HPDE6-E6E7 (cell line): ENCODE measurements around the gene KCNN3.
A peak's percentile ranks its signal among the peaks of the same experiment; 100 is the strongest.
"Not testable (repeated sequence)": the region's sequence is repeated elsewhere in the genome, so short reads cannot be mapped to it uniquely, and the experiment has no call there.

Experiments used
- DNase-seq: peaks from one replicate; pipeline ENCODE4 v3.0.0; 2011; ENCODE audit warnings: missing footprints; ENCODE audit errors: extremely low spot score

KCNN3 gene

DNA sequence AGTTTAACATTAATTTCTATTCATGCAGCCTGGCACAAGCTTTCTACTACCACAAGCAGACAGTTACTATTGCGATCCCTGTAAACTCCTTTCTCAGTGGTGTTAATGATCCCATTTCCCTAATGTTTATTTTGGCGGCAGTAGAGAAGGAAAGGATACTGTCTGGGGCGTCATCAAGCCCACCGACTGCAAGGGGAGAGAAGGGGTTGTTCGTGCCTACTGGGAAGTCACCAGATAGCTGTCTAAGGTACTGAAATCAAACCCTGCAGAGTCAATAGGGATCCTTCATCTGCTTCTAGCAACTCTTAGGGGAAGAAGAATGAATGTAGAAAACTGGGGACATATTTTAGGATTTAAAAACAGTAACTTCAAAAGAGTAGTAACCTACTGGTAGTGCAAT lies 166.9 kb downstream of the KCNN3 start:
- no peak for DNase-seq

DNA sequence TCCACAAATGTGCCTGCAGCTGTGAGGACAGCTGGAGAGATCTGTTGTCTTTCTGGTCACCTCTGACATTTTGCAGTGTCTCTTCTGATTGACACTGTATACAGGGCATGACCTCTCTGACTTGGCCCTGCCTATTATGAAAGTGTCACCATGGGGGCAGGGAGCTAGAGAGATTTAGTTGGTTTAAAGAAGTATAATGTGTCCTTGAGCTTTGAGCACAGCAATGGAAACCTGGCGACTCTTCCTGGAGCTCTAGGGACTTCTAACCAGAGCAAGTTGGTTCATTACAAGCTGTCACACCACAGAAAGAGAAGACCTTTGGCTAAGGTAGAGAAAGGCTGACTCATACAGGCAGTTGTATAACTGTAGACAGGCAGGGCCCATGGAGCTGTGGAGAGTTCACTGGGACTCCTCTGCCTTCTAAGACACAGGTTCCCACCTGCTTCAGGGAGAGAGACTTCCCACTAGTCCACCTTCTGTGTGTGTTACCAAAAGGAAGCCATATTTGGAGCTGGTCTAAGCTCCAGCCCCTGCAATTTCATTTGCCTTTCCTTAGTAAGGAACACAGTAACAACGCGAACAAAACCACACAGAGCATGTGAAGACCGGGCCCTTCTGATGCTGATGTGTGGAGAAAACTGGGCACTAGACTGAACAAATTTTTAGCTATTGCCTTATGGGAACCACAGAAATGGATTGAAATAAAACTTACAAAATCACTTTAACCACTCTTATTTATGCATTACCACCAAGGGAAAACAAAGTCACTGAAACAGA lies 171.6 kb downstream of the KCNN3 start:
- DNase-seq = no peak

DNA sequence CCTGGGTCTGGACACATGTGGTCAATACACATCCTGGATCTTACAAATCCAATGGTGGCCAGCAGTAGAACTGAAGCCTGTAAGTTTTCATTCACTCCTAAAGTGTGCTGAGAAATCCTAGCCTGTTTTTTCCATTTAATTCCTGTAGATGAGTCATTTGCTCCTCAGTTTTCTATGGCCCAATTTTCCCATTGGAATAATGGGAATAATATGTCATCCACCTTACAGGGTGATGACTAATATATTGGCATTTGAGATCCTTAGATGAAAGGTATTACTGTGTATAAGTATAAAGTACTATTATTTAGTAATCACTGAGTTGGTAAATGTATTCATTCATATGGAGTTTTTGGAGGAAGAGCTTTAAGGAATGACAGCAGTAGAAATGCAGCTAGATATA lies 172.4 kb downstream of the KCNN3 start:
- DNase-seq = no peak

DNA sequence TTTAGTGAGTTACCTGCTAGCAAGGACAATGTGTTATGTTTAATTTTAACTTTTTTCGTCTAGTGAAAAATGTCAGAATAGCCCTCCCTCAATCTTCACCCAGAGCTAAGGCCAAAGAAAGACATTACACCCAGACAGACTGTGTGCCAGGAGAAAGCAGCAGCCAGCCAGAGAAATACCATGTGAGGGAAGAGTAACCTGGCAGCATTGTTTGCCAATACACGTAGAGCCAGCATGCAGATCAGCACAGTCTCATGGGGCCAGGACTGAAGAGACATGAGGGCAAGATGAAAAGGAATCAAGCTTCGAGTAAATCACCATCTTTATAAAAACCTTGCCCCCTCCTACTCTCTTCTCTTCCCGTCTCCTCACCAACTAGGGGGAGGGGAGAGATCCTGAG lies 173.6 kb downstream of the KCNN3 start:
- DNase-seq = no peak

DNA sequence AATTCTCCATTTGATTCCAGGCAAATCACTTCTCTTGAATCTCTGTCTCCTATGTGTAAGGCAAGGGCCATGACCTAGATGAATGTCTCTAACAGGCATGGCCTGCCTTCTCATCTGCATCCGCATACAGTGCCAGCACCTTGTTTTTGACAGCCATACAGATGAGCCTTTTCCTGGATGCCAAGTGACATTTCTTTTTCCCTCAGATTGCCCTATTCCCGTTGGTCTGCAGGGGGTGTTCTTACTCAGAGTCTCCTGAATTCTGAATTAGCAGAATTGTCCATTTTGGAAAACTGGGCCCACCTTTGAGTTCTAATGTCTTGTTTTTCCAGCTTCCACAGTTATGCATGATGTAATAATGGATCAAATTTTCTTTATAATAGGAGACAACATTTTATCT lies 174.1 kb downstream of the KCNN3 start:
- no peak for DNase-seq

DNA sequence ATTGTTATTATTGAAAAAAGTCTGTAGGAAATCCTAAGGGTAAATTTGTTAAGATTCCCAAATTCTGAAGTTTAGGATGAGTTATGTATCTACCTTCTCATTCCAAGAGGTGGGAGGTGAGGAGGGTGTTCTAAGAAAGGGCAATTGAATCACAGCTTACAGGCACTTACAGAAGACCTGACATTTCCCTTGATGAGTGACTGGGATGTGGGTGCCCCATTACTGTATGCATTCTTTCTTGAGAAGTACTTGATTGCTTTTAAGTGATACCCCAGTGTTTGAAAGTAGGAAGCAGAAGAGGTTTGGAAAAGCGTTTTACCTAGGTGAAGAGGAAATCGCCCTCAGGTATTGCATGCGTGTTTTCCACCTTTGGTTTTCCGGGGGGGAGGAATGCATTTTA lies 175.1 kb downstream of the KCNN3 start:
- DNase-seq = no peak

DNA sequence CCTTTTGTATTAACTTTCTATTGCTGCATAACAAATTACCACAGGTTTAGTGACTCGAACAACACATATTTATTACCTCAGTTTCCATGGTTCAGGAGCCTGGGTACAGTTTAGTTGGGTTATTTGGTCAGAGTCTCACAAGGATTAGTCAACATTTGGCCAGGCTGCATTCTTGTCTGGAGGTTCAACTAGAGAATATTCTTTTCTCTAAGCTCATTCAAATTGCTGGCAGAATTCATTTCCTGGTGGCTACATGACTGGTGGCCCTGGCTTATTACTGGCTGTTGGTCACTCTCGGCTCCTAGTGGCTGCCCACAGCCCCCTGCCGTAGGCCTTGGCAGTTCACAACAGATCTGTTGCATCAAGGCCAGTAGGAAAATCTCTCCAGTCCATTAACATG lies 181.0 kb downstream of the KCNN3 start:
- DNase-seq = no peak

DNA sequence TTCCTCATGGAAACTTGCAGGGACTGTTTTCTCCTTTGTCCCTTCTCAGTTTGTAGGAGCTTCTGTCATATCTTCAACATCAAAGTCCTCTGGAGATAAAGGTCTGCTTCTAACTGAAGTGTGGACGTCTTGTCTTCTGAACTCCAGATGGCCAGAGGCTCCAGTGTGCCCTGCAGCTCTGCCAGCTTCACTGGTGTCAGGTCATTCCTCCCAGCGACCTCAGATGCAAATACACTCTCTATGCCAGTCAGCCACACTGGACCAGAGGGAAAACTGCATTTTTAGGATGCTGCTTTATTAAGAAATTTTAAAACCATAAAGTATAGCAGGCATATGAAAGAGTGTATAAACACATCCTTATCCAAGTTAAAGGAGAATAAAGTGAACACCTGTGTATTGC lies 183.6 kb downstream of the KCNN3 start:
- no peak for DNase-seq

DNA sequence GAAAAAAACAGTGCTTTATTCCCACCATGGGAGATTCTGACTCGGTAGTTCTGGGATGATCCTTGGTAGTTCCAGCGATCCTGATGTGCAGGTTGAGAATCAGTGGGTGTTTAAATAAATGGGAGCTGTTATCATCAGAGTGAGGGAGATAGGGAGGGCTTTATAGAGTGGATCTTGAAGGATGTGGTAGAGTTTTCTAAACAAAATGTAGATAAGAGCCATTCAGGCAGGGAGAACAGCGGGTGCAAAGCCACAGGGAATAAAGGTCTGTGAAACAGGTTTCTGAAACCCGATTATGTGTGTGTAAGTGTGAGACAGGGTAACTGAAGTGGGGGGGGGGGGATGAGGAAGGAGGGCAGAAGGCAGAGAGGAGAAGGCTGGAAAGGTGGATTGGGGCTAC lies 186.3 kb downstream of the KCNN3 start:
- DNase-seq = no peak

DNA sequence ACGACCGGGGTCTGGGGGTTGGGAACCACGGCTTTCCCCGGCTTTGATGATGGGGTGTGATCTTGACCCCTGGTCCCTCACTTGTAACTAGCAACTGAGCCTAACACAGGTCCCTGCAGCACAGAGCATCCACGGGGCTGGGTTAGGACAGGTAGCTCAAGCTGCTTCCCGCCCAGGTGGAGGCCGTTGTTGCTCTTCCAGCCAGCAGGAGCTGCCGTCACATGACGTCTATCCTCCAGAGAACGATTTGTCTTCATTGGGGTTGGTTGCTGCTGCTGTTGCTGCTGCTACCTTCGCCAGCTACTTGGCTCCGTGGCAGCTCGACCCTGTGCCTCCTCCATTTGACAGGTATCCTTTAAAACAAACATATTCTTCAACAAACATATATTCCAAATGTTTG lies 187.8 kb downstream of the KCNN3 start:
- DNase-seq = no peak

DNA sequence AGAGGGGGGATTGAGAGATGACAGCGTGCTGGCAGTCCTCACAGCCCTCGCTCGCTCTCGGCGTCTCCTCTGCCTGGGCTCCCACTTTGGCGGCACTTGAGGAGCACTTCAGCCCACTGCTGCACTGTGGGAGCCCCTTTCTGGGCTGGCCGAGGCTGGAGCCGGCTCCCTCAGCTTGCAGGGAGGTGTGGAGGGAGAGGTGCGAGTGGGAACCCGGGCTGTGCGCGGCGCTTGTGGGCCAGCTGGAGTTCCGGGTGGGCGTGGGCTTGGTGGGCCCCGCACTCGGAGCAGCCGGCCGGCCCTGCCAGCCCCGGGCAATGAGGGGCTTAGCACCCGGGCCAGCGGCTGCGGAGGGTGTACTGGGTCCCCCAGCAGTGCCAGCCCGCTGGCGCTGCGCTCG lies 192.2 kb downstream of the KCNN3 start:
- not testable (repeated sequence) for DNase-seq

DNA sequence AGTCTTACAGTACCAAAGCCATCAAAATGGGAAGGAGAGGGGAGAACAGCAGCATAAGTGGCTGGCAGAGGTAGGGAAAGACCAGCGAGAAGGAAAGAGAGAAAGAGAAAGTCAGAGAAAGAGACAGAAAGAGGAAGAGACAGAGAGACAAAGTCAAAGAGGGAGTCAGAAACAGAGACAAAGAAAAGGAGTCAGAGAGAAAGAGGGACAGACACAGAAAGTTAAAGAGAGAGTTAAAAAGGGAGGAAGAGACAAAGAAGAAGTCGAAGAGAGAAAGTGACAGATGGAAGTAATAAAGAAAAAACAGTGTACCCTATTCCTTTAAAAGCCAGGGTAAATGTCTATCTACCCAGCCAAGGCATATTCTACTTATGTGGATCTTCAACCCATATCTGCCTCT lies 193.2 kb downstream of the KCNN3 start:
- not testable (repeated sequence) for DNase-seq

DNA sequence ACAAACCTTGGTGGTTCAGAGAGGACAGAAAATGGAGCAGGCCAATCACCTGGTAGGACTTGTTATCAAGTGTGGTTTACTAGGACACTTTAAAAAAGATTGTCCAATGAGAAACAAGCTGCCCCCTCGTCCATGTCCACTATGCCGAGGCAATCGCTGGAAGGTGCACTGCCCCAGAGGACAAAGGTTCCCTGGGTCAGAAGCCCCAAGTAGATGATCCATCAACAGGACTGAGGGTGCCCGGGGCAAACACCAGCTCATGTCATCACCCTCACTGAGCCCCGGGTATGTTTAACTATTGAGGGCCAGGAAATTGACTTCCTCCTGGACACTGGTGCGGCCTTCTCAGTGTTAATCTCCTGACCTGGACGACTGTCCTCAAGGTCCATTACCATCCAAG lies 195.6 kb downstream of the KCNN3 start:
- not testable (repeated sequence) for DNase-seq

DNA sequence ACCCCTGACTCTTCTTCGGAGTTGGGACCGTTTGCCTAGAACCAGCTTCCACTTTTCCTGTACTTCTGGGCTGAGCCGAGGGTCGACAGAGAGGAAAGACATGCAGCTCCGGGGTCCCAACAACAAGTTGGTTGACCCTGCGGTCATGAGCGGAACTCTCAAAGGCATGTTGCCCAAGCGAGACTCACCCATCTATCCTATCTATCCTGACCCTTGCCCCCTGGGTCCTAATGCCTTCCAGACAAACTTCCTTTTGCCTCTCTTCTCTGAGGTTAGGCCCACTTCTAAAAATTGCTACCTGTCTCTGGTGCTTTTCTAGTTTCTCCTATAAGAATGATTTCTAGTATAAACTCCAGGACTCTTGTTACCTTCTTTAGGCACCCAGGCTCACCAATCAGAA lies 197.8 kb downstream of the KCNN3 start:
- DNase-seq = not testable (repeated sequence)

DNA sequence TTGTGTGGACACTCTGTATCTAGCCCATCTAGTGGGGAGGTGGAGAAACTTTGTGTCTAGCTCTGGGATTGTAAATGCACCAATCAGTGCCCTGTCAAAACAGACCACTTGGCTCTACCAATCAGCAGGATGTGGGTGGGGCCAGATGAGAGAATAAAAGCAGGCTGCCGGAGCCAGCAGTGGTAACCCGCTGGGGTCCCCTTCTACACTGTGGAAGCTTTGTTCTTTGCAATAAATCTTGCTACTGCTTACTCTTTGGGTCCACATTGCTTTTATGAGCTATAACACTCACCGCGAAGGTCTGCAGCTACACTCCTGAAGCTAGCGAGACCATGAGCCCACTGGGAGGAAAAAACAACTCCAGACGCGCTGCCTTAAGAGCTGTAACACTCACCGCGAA lies 198.7 kb downstream of the KCNN3 start:
- DNase-seq = not testable (repeated sequence)

DNA sequence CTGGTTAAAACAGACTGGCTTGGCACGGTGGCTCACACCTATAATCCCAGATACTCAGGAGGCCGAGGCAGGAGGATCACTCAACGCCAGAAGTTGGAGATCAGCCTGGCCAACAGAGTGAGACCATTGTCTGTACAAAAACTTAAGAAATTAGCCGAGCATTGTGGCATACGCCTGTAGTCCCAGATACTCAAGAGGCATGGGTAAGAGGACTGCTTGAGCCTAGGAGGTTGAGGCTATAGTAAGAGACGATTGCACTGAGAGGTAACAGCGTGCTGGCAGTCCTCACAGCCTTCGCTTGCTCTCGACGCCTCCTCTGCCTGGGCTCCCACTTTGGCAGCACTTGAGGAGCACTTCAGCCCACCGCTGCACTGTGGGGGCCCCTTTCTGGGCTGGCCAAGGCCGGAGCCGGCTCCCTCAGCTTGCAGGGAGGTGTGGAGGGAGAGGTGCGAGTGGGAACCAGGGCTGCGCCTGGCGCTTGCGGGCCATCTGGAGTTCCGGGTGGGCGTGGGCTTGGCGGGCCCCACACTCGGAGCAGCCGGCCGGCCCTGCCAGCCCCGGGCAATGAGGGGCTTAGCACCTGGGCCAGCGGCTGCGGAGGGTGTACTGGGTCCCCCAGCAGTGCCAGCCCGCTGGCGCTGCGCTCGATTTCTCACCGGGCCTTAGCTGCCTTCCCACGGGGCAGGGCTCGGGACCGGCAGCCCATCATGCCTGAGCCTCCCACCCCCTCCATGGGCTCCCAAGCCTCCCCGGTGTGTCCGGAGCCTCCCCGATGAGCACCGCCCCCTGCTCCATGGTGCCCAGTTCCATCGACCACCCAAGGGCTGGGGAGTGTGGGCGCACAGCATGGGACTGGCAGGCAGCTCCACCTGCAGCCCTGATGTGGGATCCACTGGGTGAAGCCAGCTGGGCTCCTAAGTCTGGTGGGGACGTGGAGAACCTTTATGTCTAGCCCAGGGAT lies 199.5 kb downstream of the KCNN3 start:
- DNase-seq = not testable (repeated sequence)

DNA sequence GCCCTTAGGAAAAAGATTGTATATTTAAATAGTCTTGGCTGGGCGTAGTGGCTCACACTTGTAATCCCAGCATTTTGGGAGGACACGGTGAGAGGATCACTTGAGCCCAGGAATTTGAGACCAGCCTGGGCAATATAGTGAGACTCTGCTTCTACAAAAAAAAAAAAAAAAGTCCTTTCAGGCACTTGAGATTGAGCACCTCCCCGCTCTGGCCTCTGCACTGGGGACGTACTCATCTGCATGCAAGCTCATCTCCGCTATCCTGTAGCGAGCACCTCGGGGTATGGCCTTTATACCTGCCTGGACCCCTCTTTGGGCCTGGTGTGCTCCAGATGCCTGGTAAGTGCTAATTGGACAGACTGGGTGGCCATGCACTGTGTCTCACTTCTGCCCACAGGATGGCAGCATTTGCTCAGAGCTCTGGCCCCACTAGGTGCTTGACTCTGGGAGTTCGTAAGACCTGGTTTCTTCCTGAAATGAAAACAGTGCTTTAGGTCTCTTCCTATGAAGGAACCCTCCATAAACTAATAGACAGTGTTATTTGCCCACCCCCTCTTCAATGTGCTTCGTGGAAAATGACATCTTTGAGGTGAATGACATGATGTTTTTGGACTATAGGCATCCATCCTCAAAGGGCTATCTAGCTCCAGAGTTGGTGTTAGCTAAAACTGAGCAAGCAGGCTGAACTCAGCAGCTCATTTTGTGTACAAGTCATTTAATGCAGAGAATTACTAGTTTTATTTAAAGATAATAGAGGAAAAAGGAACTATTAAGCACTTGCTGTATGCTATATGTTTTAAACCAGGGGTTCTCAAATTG lies 200.4 kb downstream of the KCNN3 start:
- peak; percentile 79 for DNase-seq

DNA sequence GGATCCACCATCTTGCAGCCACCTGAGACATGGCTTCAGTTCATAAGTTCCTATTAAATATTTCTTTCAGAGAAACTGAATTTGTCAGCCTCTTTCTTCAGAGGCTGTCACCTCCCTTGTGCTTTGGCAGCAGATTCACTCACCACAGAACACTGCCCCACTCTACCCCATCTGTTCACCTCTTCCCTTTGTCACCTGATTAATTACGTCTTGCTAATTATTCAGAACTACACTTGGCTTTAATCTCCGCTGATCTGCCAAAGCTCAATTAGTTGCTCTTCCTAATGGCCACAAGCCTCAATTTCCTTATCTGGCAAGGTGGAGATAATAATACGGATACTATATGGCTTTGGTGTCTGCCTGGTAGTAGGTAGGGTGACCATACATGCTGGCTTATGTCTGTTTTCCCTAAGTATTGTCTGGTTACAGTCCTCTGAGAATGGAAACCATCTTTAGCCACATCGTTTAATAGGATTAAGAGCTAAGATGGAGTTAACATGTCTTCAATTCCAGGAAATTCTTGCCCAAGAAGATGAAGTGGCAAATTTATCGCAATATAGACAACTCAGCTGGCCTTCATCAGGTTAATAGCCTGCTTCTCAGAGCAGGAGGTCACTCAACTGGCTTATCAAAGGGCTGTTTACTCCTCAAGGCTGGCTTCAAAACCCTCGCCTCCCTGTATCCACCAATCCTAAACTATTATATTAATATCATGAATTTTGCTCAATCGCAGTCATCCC lies 203.9 kb downstream of the KCNN3 start:
- no peak for DNase-seq

DNA sequence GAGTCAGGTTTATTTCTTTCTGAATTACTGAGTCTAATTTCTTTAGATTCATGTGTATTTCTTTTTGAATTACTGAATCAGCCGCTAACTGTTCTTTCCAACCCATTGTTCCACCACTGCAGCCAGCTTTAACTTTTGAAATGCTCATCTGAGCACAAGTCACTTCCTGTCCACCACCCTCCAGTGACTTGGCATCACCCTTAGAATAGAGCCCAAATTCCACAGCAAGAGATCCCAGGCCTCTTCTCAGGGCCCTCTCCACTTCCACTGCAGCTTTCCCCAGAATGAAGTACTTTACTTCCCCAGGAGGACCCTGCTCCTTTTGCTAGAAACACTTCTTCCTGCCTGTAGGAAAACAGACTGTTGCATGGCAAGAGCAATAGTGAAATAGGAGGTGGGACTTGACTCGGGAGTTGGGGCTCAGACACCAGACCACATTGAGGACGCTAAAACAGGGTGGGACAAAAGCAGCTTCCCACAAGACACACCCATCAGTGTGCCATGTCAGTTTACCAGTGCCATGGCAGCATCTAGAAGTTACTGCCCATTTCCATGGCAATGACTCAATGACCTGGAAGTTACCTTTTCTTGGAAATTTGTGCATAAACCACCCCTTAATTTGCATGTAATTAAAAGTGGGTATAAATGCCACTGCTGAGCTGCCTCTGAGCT lies 205.6 kb downstream of the KCNN3 start:
- no peak for DNase-seq

DNA sequence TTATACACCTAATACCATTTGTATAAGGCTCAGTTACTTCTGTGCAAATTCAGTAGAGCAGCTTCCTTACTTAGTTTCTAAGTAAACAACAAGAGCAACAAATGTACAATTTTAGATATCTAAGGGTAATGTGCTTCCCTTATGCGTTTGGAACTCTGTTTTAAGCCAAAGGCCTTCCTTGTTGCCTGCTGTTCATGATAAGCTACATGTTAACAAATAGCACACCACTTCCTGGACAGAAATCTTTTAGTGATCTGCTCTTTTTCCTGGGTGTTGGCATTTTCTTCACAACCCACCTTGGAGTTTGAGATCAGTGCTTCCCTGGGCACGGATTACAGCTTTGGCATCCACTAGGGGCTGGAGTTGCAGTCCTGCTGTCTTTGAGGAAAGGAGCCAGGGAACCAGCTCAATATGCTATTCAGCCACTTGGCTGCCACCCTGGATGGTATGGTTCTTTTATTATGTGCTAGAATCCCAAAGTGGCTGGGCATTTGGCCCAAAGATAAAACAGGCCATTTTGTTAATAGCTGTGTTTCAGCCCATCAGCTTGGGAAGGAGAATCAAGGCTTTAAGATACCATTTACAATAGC lies 206.5 kb downstream of the KCNN3 start:
- no peak for DNase-seq
